Activated effector memory CD4-positive, alpha-beta T cell treated with Interleukin-2 at 50 U/mL for 16 hours (primary cell): ENCODE measurements around the gene PMVK.
"Not testable (repeated sequence)": the region's sequence is repeated elsewhere in the genome, so short reads cannot be mapped to it uniquely, and the experiment has no call there.

Experiments used
- DNase-seq: peaks from one replicate; pipeline ENCODE4 v3.0.0-alpha.2; 2020

PMVK gene

DNA sequence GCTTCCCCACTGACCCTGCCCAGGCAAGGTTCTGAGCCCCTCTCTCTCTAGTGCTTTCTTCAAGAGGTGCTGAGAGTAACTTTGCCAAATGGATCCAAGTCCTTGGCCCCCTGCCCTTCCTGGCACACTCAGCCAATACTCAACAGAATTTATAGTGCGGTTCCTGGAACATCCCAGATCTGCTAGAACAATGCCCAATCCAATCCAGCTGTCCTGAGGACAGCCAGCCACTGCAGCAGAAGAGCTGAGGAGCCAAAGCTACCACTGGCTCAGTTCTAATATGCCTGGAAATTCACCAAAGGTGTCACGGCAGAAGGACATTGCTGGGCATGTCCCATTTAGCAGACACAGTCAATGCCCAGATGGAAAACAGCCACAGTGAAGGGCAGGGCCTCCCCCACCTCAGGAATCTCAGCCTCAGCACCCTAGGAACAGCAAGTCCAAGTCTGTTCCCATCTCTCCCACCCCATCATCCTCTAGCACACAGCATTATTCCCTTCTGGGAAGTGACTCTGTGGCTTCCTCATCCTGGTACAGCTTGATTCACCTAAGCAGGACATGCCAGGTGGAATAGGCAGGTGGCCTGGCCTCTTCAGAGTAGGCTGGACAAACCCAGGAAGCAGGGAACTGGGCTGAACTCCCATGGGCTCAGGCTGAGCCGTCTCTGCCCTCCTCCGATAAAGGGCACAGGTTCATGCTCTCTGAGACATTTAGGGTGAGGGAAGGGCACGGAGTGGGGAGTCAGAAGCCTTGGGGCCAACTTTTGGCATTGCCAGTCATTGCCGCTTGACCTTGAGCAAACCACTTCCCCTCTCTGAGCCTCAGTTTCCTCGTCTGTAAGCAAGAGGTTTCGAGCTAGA is 24.6 kb downstream of the PMVK start:
- DNase-seq: no peak

DNA sequence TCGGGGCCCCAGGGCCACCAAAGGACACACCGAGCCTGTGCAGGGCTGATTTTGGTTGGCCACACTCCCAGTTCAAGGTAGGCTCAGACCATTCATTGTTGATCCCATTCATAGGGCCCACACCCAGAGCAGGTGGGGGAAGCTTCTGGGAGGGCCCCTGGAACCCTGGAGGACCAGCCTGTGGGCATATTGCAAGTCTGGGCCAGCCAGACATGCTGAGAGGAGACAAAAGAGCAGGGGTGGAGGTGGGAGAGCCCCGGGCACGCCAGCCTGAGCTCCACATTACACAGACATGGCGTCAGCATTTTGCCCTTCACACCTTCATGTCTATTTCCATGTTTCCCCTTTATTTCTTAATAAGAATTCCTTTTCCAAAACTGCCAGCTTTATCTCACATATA is 25.7 kb downstream of the PMVK start:
- no peak for DNase-seq

DNA sequence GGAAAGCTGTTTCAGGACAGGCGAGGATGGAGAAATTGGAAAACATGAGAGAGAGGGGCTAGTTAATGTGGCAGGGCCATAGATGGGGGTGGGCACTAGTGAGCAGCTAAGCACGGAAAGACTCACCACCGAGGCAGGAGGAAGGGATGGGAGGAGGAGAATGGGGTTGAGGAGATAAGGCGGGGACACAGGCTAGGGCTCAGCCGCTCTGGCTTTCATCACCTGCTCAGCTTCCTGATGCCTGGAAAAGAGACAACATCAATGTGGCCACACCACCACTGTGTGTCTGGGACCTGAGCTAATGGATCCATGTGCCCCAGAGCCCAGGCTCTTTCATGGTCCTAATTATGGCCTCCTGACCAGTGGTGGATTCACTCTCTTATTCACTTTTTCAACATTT is 27.6 kb downstream of the PMVK start:
- no peak for DNase-seq

DNA sequence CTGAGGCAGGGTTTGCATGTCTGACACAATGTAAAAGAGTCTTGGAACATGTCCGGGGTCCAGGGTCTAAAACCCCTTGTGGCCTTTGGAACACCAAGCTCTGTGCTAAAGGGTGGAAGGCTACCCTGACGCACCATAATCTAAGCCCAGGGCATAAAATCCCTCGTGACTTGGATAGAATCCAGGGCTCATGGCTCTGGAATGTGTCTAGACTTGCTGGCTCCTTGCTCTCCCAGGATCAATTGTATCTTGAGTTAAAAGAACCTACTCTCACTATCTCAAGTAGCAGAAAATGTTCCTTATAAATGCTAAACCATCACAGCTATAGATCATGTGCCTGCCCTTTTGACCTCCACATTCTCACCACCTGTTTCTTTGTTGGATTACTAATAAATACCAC is 28.4 kb downstream of the PMVK start:
- DNase-seq: not testable (repeated sequence)

DNA sequence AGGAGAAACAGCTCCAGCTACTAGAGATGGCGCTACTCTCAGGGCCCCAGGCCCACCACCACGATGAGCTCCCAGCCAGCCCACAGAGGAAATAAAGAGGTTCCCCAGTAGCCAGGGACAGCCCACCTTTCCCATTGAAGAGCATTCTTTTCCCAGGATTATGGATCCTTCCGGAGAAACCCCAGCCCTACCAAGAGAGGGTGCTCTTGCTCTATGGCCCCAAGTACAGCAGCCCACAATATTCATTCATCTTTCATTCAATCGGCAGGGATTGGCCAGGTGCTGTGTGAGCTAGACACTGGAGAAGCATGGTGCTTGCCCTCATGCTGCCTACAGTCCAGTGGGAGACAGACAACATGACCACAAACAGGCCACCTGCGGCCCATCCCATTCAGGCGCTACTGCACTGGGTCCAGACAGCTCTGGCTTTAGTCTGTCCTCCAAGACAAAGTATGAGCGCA is 29.9 kb downstream of the PMVK start:
- no peak for DNase-seq

DNA sequence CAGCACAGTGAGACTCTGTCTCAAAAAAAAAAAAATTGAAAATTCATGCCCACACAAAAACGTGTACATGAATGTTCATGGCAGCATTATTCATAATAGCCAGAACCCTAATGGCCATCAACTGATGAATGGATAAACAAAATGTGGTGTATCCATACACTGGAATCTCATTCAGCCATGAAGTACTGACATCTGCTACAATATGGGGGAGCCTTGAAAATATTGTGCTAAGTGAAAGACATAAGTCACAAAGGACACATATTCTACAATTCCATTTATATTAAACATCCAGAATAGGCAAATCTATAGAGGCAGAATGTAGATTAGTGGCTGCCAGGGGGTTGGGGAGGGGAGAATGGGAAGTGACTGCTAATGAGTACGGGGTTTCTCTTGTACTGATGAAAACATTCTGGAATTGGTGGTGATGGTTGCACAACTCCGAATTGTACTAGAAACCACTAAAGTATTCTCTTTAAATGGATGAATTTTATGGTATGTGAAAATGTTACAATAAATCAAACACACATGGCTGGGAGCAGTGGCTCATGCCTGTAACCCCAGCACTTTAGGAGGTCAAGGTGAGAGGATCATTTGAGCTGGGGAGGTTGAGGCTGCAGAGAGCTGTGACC is 33.5 kb downstream of the PMVK start:
- DNase-seq: no peak

DNA sequence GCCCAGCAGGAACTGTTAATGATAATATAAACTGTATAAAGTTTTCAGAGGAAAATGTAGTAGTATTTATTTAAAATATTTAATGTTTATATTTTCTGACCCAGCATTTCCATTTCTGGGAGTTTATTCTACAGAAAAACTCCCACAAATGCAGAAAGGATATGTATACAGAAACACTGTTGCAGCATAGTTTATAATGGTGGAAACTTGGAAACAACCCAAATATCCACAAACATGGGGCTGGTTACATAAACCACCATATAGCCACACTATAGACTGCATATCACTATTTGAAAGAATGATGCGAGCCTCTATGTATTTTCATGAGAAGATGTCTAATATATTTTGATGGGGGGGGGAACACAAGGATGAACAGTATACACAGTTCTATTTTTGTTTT is 34.9 kb downstream of the PMVK start:
- no peak for DNase-seq

DNA sequence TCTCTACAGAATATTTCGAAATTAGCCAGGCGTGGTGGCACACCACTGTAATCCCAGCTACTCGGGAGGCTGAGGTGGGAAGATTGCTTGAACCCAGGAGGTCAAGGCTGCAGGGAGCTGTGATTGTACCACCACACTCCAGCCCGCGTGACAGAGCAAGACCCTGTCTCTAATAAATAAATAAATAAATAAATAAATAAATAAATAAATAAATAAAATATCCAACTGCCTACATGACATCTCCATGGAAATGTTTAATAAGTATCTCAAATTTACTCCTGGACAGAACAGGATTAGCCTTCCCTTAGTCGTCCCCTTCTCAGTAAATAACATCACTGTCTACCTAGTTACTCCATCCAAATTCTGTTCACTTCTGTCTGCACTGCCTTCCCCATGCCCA is 37.5 kb downstream of the PMVK start:
- no peak for DNase-seq

DNA sequence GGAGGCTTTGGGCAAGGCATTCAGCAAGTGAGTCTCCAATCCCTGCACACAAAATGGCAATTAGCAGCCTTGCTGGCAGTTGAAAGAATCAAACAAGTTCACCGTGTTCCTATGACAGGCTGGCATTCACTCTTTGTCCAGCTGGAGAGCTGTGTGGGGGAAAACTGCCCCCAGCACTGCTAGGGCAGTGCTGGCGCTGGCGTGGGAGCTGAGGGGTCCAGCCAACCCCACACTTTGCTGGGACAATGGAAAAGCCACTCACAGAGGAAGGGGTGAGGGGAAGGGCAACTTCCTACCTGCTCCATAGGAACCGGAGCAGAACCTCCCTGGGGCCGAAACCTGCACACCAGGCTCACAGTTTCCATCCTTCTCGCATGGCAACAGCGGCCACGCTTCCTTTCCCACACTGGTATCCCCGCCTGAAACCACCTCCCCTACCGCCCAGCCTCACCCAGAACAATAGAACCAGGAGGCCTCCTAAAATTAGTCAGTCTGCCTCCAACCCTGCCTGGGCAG is 39.7 kb downstream of the PMVK start:
- no peak for DNase-seq

DNA sequence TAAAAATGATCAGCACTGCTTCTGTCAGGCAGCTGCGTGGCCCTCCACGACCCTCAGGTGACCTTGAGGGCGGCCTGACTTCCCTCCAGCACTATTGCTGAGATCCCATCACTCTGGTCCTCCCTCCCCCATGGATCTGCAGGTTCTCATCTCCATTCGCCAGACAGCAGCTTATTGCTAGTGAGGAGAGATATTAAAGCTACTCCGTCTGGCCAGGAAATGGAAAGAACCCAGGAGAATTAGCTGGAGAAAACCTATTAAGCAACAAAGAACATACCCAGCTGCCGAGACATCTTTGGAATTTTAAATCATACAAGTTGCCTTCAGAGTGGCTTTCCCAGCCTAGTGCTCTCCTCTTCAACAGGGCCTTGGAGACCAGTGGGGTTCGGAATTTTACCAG is 40.7 kb downstream of the PMVK start:
- no peak for DNase-seq

DNA sequence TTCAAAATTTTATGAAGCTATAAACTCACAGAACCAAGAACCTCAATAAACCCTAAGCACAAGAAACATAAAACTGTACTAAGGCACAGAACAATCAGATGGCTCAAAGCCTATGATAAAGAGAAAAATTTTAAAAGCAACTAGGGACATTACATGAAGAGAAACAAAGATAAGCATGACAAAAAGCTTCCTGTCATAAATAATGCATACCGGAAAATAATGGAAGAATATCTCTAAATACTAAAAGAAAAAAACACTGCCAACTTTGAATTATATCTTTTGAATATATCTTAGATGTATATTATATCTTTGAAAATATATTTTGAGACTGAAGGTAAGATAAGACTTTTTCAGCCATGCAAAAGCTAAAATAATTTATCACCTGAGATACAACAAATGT is 45.1 kb downstream of the PMVK start:
- DNase-seq: no peak

DNA sequence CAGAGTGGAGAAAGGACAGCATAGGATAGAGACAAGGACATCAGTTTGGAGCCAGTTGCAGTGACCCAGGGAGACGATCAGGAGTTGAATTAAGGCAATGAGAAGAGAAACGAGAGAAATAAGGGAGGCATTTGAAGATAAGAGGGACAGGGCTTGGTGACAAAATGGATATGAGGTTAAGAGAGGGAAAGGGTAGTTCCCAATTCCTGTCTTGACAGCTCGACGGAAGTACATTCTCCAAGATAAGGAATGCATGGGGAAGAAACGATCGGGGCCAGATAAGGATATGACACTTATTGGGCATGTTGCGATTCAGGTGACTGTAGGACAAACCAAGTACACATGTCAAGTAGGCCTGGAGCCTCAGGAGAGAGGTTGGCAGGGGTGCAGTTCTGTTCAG is 47.8 kb downstream of the PMVK start:
- DNase-seq: no peak

DNA sequence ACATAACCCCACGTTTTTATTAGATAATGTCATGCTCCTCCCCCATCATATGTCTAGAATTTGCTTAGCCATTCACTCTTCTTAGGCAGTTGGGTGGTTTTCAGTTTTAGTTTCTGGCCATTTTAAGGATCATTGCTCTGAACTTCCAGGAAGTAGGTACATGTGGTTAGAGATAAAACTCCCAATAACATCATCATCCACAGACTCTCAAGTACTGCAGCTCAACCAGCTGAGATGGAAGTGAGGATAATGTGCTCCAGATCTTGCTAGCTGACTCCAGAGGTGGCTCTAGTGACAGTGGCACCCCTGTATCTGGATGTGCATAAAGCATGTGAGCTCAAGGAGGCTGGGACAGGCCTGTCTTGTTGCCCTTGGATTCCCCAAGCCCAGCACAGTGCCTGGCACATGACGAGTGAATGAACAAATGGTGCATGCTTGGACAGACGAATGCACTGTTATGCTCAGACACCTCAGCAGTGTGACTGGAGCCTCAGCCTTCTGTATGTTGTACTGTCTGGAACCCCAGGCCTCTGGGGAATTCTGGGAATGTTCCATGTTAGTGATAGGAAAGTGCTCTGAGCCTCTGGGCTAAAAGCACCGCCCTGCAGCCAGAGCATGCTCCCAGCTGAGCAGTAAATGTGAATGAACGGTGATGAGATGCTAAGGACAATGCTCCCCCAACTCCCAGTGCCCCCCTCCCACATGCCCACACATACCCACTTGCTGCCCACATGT is 50.1 kb downstream of the PMVK start:
- DNase-seq: no peak

DNA sequence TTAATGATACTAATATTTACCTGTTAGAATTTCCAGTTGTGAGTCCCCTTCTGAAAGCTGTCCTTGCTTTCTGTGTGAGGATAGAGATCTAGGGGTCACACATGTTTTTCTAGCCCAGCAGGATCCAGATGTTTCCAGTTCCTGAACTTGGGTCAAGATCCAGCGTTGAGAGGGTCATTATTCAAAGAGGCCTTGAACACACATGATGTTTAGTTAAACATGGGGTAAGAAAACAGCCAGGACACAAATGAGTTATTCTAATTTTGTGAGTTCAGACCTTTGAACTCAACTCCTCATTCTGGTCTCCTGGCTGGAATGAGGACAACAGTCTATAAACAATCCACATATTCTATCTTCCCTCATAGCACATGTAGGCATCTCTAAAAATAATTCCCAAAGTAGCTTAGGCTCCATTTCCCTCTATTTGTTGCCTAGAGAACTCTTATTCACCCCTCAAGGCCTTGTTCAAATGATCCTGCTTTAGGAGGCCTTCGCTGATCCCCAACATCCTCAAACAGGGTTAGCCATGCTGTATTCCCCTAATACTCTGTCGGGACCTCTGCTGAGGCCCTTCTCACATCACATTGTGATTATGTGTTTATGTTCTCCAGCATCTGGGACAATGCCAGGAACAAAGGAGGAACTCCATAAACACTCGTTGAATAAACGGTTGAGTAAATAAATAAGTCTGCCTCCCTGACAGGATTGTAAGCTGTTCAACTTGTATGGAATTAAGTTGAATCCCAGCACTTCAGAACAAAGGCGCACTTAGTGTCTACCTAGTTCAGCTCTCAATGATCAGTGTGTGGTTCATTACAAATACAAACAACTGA is 51.4 kb downstream of the PMVK start:
- no peak for DNase-seq

DNA sequence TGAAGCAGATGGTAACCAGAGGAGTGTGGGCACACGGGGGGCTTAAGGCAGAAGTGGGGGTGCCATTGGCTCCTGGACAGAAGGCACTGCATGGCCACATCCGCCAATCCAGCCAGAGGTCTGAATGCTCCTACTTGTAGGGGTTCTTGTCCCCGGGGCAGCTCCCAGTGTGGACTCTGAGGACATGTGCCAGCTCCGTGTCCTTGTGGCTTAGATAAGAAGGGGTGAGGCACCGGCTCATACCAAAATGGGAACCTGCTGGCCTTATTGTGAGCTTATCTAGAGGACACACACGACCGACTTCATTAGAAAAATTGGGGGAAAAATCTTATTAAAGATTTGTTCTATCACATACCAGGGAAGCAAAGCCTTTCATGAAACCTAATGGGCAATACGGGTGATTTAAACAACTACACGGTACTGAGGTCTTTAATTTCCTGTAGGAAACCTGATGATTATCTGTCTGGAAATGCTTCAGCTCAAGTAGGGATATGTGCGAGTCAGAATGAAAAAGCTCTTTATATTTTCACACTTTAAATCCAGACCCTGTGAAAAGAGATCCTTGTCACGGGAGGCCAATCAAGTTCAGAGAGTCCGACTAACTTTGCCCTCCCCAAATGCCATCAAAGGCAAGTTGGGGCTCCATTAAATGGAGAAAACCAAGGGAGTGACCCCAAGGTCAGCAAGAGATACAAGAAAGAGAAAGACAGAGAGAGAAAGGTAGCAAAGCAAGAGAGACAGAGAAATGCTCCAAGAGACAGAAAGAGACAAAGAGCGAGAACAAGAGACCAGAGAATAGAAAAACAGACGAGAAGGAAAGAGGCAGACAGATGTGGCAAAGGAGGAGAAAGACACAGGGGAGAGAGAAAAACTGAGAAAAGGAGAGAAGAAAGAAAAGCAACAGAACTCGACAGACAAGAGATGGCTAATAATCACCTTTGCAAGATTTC is 52.3 kb downstream of the PMVK start:
- DNase-seq: no peak

DNA sequence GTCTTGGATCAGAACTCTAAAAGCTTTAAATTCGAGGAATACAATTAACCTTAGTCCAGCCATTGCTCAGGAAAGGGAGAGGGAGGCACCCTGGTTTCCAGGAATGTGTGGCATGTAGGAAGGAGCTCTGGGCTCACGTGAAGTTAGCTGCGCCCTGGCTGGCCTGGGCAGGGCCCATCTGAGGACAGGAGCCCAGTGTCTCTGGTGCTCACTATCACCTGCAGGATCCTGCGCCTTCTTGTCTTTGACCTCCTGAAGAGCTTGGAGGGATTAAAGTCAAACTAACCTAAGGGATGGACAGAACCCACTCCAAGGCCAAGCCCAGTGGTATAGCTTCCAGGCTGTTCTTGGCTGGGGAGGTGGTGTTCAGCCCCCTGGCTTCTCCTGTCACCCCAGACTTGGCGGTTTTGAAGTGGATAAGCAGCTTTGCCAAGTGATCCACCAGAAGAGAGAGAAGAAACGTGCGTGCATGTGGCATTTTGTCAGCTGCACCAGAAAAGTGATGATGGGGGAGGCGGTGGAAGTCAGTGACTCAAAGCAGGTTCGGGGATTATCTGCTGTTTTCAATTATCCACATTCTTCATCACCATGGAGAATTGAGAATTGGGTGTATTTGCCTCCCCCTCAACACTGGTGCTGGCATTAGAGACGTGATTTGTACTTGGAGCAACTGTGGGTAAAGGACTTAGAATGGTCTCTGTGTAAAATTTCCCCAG is 54.5 kb downstream of the PMVK start:
- no peak for DNase-seq

DNA sequence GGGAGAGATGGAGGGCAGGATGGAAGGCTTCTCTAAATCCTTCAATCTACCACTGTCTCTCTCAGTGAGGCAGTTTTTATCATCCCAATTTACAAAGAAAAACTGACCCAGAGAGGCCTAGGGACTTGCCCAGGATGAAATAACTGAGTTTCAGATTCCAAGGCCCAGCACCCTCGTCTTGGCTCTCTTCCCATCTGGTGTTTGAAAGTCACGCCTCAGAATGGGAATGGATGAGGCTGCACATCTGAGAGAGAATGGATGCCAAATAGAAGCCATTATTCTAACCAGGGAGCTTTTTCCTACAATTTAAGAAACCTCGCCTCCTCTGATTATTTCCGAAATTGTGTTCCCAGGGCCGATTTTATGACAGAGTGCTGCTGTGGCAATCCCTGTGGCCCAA is 55.8 kb downstream of the PMVK start:
- no peak for DNase-seq

DNA sequence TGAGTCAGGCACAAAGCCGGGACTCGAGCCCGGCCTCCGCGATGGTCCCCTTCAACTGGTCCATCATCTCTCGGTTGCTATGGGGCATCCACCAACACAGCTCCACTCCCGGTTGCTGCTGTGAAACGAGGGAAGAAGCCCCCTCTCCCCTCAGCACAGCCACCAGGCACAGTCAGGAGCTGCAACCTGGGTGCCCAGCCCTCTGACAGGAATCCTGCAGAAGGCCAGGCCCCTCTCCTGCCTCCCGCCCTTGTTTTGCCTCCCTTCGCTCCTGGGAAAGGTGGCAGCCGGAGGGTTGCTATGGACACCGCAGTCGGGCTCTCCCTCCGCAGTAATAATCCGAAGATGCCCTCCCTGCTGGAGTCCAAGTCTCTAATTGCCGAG is 57.5 kb downstream of the PMVK start:
- DNase-seq: no peak

DNA sequence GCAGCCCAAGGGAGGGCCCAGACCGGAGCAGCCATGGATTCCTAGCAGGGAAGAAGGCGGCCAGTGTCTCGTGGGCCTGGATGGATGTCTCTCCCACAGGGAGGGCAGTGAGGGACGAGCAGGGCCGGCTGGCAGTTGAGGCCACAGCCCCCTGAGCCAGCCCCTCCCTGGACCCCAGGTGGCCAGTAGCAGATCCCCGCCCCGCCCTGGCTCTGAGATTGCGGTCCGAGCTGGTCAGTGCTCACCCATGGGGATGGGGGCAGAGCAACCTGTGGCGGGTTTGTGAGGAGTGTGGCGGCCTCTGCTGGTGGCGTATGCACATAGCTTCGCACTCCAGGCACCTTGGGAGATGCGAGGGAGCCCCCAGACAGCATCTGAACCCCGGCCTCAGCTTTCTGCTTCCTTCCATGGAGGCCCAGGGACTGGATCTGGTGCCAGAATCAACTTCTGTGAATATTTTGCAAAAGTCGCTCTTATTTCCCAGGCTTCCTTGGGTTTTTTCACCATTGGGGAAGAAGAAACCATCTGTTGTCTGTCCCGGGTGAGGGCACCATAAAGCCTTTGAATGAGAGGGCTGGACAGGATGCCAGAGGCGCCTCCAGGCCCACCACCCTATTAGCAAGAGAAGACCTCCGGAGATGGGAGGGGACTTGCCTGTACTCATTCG is 58.0 kb downstream of the PMVK start:
- DNase-seq: peak; percentile 55

DNA sequence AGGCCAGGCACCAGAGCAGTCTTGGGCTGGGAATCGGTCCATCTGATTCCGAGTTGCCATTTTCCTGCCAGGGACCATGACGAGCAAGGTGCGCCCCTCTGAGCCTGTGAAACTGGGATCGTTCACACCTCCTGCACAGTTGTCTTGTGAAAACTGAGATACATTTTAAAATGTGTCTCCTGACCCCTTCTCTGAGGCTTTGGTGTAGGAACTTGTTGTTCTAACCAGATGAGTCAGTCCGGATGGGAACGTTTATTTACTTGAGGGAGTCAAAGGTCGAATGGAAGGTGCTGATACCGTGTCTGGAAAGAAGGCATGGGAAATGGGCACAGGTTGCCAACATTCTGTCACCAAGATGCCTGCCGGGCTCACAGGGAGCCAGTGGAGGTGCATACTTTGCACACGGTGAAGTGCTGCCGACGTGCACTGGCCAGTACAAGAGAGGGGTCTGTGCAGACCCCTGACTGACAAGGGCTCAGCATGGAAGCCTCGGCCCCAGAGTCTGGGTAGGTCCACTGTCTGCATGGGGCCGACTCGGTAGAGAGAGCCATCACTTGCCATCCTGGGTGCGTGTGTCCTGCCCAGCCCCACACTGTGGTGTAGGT is 59.0 kb downstream of the PMVK start:
- no peak for DNase-seq
